ENCODE results near the gene PRKCH. TPM values are rescaled to one million over a fixed set of nuclear protein-coding genes. Genes with fewer than 3 reads are reported as not detected.
A peak's percentile ranks its signal among the peaks of the same experiment; 100 is the strongest.

PRKCH gene
- total RNA-seq, 2 experiments from 2014 or later = 244 to 293 TPM

- peak; percentile 70 for DNase-seq
- H3K36me3 Mint-ChIP-seq (ENCODE audit: low read depth) = peaks cover 72% of the 10 kb centered on the region
- CTCF ChIA-PET = interaction anchor here (0.7 to 2.3 kb wide), 9 partner anchors 10 to 137 kb away, joined by 3 to 11 read pairs (median 3); no protein-coding TSS in a partner anchor
- H3K4me1 Mint-ChIP-seq = peaks cover 91% of the 10 kb centered on the region
- peaks cover 5% of the 10 kb centered on the region for H3K9me3 Mint-ChIP-seq
- H3K27me3 Mint-ChIP-seq = no peaks in the 10 kb centered on the region
- POLR2A ChIA-PET = interaction anchor here (0.7 kb wide), 1 partner anchor 49 kb away, joined by 3 read pairs; no protein-coding TSS in a partner anchor
- H3K27ac Mint-ChIP-seq = peak overlapping the region; percentile 97
- H3K4me3 Mint-ChIP-seq = peak overlapping the region; percentile 57
Measured at GRCh38 chr14:61503167-61503801, 181.9 kb downstream of the PRKCH start.

DNA sequence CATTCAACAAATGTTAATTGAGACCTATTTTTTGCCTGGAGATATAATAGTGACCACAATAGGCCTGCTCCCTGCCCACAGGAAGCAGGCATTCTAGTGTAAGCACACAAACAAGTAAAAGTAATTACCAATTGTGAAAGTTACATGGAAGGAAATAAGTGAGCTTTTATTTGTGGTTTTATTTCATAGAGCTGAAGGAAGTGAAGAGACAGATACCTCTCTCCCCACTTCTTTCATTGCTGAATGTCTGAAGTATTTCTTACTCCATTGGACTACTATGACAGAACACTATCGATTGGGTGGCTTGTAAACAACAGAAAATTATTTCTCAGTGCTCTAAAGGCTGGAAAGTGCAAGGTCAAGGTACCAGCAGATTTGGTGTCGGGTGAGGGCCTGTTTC lies 183.5 kb downstream of the PRKCH start:
- CTCF ChIA-PET = no interaction called here

DNA sequence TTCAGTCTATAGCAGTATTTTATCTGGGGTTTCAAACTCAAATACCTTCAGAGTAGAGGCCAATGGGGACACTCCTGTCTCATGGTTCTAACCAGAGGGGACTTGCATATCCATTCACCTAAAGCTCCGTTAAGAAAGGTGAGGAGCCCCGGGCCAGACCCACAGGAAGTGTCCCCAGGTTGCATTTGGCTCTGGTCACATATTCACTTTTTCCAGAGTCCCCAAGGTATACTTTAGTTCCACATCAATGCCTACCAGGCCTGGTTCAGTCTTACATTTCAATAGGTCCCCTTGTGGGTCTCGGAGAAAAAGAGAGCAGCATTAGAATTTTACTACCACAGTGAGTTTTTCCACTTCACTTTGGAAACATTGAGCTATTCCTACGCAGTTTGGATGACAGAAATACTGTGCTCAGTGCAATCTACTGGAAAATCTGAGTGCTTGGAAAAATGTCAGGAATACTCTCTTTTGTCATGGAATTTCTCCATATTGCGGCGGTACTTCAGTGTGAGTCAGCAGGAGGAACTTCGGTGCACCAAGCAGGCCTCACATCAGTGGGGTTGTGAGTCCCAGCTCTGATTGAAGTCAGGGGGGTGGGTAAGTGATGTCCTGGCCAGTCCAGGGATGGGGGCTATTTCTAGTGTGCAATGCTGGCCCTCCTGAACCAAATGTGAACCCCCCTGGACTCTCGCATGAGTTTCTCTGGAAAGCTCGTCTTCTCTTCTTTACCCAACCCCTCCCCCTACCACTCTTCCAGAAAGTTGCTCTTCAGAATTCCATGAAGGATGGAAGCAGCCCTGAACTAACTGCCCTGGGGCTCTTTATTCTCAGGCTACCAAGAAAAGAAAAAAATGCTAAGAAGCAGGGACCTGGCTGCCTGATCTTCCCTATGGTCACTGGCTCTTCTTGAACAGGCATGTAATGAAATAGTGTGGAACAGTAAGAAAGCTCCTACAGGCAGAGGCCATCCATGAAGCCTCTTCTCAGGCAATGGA lies 184.7 kb downstream of the PRKCH start:
- CTCF ChIA-PET = interaction anchor here (0.6 to 1.5 kb wide), 5 partner anchors 10 to 873 kb away, joined by 3 to 4 read pairs (median 3); no protein-coding TSS in a partner anchor
- POLR2A ChIA-PET = no interaction called here
- Mint-ChIP-seq H3K9me3 (peaks cover 5% of the 10 kb centered on the region), H3K36me3 (ENCODE audit: low read depth) (peaks cover 67% of the 10 kb centered on the region), H3K27ac (peak overlapping the region; percentile 69), H3K4me1 (peaks cover 94% of the 10 kb centered on the region), H3K27me3 (no peaks in the 10 kb centered on the region), H3K4me3 (no peak overlapping the region)
- no peak for DNase-seq

More for the DNA sequence above, 183.5 kb downstream of the PRKCH start:
- POLR2A ChIA-PET = no interaction called here
- Mint-ChIP-seq H3K27ac (peak overlapping the region; percentile 48), H3K4me1 (peaks cover 93% of the 10 kb centered on the region), H3K36me3 (ENCODE audit: low read depth) (peaks cover 72% of the 10 kb centered on the region), H3K9me3 (peaks cover 5% of the 10 kb centered on the region), H3K27me3 (no peaks in the 10 kb centered on the region), H3K4me3 (no peak overlapping the region)
- DNase-seq = no peak

DNA sequence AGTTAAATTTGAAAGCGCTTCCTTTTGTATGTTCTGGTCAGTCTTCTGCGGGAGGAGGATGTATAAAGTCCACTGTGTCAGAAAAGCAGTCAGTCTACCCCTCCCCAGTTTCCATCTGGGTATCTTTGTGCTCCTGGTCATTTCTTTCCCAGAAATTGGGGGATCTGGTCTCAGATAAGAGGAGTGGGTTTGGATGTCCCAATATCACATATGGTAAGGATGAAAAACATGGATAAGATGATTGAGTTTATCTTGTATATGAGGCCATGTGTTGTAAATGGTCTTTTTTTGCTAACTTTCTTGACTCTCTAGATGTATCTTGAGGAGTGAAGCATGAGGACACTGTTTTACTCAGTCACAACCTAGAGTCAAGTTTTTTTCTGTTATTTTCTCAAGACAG lies 187.1 kb downstream of the PRKCH start:
- no peak for DNase-seq
- H3K4me1 Mint-ChIP-seq = peaks cover 85% of the 10 kb centered on the region
- H3K27ac Mint-ChIP-seq = peak overlapping the region; percentile 36
- H3K36me3 Mint-ChIP-seq (ENCODE audit: low read depth) = peaks cover 72% of the 10 kb centered on the region
- CTCF ChIA-PET = interaction anchor here (0.8 kb wide), 1 partner anchor 11 kb away, joined by 3 read pairs; no protein-coding TSS in a partner anchor
- H3K4me3 Mint-ChIP-seq = no peak overlapping the region
- no peaks in the 10 kb centered on the region for H3K27me3 Mint-ChIP-seq
- POLR2A ChIA-PET = no interaction called here
- peaks cover 5% of the 10 kb centered on the region for H3K9me3 Mint-ChIP-seq

- peak overlapping the region; percentile 47 for H3K27ac Mint-ChIP-seq
- peaks cover 78% of the 10 kb centered on the region for H3K36me3 Mint-ChIP-seq (ENCODE audit: low read depth)
- H3K4me1 Mint-ChIP-seq = peaks cover 82% of the 10 kb centered on the region
- DNase-seq = no peak
- CTCF ChIA-PET = interaction anchor here (1.3 to 1.6 kb wide), 3 partner anchors 12 to 20 kb away, joined by 3 to 4 read pairs (median 4); no protein-coding TSS in a partner anchor
- no peaks in the 10 kb centered on the region for H3K9me3 Mint-ChIP-seq
- H3K27me3 Mint-ChIP-seq = no peaks in the 10 kb centered on the region
- POLR2A ChIA-PET = no interaction called here
- no peak overlapping the region for H3K4me3 Mint-ChIP-seq
Measured at GRCh38 chr14:61510736-61511557, 189.6 kb downstream of the PRKCH start.

- DNase-seq = peak; percentile 29
- Mint-ChIP-seq H3K9me3 (no peaks in the 10 kb centered on the region), H3K4me3 (no peak overlapping the region), H3K36me3 (ENCODE audit: low read depth) (peaks cover 77% of the 10 kb centered on the region), H3K27ac (peak overlapping the region; percentile 47), H3K4me1 (peaks cover 80% of the 10 kb centered on the region), H3K27me3 (no peaks in the 10 kb centered on the region)
- ChIA-PET POLR2A (no interaction called here), CTCF (interaction anchor here (1.4 to 1.6 kb wide), 2 partner anchors 12 to 16 kb away, joined by 4 read pairs; no protein-coding TSS in a partner anchor)
Measured at GRCh38 chr14:61511558-61511948, 190.2 kb downstream of the PRKCH start.

- CTCF ChIA-PET = interaction anchor here (0.6 to 1.9 kb wide), 5 partner anchors 9 to 50 kb away, joined by 4 to 7 read pairs (median 5); no protein-coding TSS in a partner anchor
- H3K4me3 Mint-ChIP-seq = no peak overlapping the region
- peak overlapping the region; percentile 47 for H3K27ac Mint-ChIP-seq
- H3K9me3 Mint-ChIP-seq = no peaks in the 10 kb centered on the region
- no peaks in the 10 kb centered on the region for H3K27me3 Mint-ChIP-seq
- peaks cover 81% of the 10 kb centered on the region for H3K4me1 Mint-ChIP-seq
- peaks cover 75% of the 10 kb centered on the region for H3K36me3 Mint-ChIP-seq (ENCODE audit: low read depth)
- POLR2A ChIA-PET = no interaction called here
- no peak for DNase-seq
Measured at GRCh38 chr14:61512026-61512834, 190.9 kb downstream of the PRKCH start.

- H3K4me1 Mint-ChIP-seq = peaks cover 77% of the 10 kb centered on the region
- no peaks in the 10 kb centered on the region for H3K9me3 Mint-ChIP-seq
- no peak for DNase-seq
- no peak overlapping the region for H3K27ac Mint-ChIP-seq
- H3K4me3 Mint-ChIP-seq = no peak overlapping the region
- no peaks in the 10 kb centered on the region for H3K27me3 Mint-ChIP-seq
- POLR2A ChIA-PET = no interaction called here
- CTCF ChIA-PET = interaction anchor here (1.0 to 1.9 kb wide), 4 partner anchors 11 to 148 kb away, joined by 3 to 7 read pairs (median 4); no protein-coding TSS in a partner anchor
- peaks cover 65% of the 10 kb centered on the region for H3K36me3 Mint-ChIP-seq (ENCODE audit: low read depth)
Measured at GRCh38 chr14:61513986-61514830, 192.8 kb downstream of the PRKCH start.

DNA sequence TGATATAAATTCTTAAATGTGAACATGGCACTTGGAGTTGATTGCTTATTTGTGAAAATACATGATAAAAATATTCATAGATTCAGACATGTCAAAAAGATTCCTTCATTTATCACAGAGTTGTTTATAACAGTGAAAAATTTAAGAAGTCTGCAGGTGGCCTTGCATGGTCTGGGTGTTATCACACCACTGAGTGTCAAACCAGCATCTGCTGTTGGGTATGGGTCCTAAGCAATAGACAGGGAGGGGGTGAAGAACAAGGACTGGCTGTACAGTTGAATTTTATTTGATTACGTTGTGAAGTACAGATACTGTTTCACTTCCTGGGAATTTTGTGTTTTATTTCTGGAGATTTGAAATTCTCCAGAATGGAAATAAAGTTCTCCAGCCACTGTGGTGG lies 193.5 kb downstream of the PRKCH start:
- Mint-ChIP-seq H3K9me3 (no peaks in the 10 kb centered on the region), H3K4me3 (no peak overlapping the region), H3K27me3 (no peaks in the 10 kb centered on the region), H3K27ac (no peak overlapping the region), H3K4me1 (peaks cover 71% of the 10 kb centered on the region), H3K36me3 (ENCODE audit: low read depth) (peaks cover 66% of the 10 kb centered on the region)
- ChIA-PET CTCF (interaction anchor here (1.3 kb wide), 1 partner anchor 9 kb away, joined by 3 read pairs; no protein-coding TSS in a partner anchor), POLR2A (no interaction called here)
- no peak for DNase-seq

GRCh38 chr14:61515436-61516117 lies 194.2 kb downstream of the PRKCH start:
- DNase-seq = no peak
- CTCF ChIA-PET = interaction anchor here (1.3 kb wide), 1 partner anchor 9 kb away, joined by 3 read pairs; no protein-coding TSS in a partner anchor

More at GRCh38 chr14:61515436-61516117, 194.2 kb downstream of the PRKCH start:
- H3K4me1 Mint-ChIP-seq = peaks cover 67% of the 10 kb centered on the region
- no peak overlapping the region for H3K27ac Mint-ChIP-seq
- POLR2A ChIA-PET = no interaction called here
- H3K27me3 Mint-ChIP-seq = no peaks in the 10 kb centered on the region
- H3K36me3 Mint-ChIP-seq (ENCODE audit: low read depth) = peaks cover 67% of the 10 kb centered on the region
- H3K4me3 Mint-ChIP-seq = no peak overlapping the region
- no peaks in the 10 kb centered on the region for H3K9me3 Mint-ChIP-seq
